ENCODE results near the gene TNFRSF13B. TPM values are rescaled to one million over a fixed set of nuclear protein-coding genes. Genes with fewer than 3 reads are reported as not detected.

Gene TNFRSF13B
- polyA plus RNA-seq (0.09 TPM in 1 of 3 replicates, not detected in the others), polyA minus RNA-seq (not detected in 3 replicates)
- not detected for polyA plus RNA-seq (2011; ENCODE audit: low read depth)
- polyA plus RNA-seq (2011; cell fraction: cytosol; rRNA removed), result not detected in 2 replicates
- not detected in 2 replicates for polyA plus RNA-seq (2011; cell fraction: nucleus; rRNA removed)
- polyA plus RNA-seq (2012; ENCODE audit: low replicate concordance), result not detected in 2 replicates
- polyA minus RNA-seq (2011; cell fraction: cytosol; rRNA and poly(A)+ RNA removed), result not detected
- polyA minus RNA-seq (2011; cell fraction: nucleus; rRNA and poly(A)+ RNA removed), result not detected in 2 replicates

DNA sequence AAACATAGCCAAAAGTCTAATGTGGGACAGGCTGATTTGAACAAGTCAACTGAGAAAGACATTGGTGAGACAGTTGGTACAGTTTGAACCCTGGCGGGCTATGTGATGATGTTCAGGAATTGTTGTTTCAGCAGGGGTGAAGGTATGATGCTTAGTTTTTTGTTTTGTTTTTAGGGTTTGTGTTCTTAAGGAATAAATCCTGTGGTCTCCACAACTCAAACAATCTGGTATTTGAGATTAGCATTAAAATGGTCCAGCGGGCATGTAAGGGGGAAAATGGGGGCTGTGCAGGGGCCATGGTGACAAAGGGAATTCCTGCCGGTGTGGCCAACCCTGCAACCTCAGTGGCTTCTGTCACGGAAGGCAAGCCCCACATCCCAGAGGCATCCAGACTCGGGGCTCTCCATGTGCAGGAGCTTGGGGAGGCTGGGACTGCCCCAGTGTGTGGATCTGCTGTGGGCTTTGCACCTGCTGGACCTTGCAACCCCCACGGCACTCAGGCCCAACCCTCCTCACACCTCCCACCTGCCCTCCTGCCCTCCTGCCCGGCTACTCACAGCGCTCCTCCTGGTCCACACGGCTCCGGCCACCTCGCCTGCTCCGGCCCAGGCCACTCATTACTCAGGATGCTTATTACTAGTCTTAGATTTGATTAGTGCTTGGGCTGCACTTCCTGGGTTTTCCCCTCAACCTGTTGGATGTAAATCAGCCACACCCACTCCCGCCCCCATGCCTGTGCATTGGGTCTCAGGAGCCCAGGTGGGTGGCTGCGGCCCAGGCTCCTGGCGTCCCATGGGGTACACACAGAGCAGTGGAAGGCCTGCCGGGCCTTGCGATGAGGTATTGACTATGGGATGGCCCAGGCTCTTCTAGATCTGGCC is at the start of gene TNFRSF13B:
Gene TNFRSF13B (minus strand): TSS at position 661 of the 881 bp plus-strand sequence. CDS start 43 bp downstream, at position 618.
- Histone ChIP-seq H3K9me1 (ENCODE audit: control insufficient read depth, extremely low read depth, insufficient read depth, low read length) (no peaks in the 10 kb centered on the region), H4K20me1 (ENCODE audit: control insufficient read depth, extremely low read depth, insufficient read depth, low read length) (no peaks in the 10 kb centered on the region), H3K79me2 (ENCODE audit: control insufficient read depth, insufficient read depth, low read length) (no peaks in the 10 kb centered on the region), H3K27ac (ENCODE audit: control insufficient read depth, insufficient read depth, low read length) (no peak within 1 kb of the TSS), H3K4me1 (ENCODE audit: control insufficient read depth, extremely low read depth, insufficient read depth, low read length) (no peaks in the 10 kb centered on the region), H2AFZ (ENCODE audit: control insufficient read depth, low read length) (no peak within 1 kb of the TSS), H3K9me3 (ENCODE audit: control insufficient read depth, low read depth, low read length) (no peaks in the 10 kb centered on the region), H3K36me3 (ENCODE audit: control insufficient read depth in 2 of 2, extremely low read depth in 1 of 2, insufficient read depth in 2 of 2, low read length in 2 of 2) (no peaks in the 10 kb centered on the region), H3K4me3 (ENCODE audit: control insufficient read depth in 2 of 3, extremely low read depth in 1 of 3, insufficient read depth in 2 of 3, low read depth in 1 of 3, low read length in 3 of 3) (no peak within 1 kb of the TSS), H3K4me2 (ENCODE audit: control insufficient read depth, extremely low read depth, insufficient read depth, low read depth, low read length) (no peak within 1 kb of the TSS), H3K27me3 (ENCODE audit: control insufficient read depth, extremely low read depth, insufficient read depth, low read length) (peaks cover 18% of the 10 kb centered on the region), H3K9ac (ENCODE audit: control insufficient read depth, extremely low read depth, insufficient read depth, low read length) (no peak within 1 kb of the TSS)
- TF ChIP-seq, protein P1, sequence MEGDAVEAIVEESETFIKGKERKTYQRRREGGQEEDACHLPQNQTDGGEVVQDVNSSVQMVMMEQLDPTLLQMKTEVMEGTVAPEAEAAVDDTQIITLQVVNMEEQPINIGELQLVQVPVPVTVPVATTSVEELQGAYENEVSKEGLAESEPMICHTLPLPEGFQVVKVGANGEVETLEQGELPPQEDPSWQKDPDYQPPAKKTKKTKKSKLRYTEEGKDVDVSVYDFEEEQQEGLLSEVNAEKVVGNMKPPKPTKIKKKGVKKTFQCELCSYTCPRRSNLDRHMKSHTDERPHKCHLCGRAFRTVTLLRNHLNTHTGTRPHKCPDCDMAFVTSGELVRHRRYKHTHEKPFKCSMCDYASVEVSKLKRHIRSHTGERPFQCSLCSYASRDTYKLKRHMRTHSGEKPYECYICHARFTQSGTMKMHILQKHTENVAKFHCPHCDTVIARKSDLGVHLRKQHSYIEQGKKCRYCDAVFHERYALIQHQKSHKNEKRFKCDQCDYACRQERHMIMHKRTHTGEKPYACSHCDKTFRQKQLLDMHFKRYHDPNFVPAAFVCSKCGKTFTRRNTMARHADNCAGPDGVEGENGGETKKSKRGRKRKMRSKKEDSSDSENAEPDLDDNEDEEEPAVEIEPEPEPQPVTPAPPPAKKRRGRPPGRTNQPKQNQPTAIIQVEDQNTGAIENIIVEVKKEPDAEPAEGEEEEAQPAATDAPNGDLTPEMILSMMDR (optimal IDR thresholded peaks at IDR 0.05 in 1 of 3, IDR thresholded peaks at IDR 0.05 in 1 of 3, conservative IDR thresholded peaks at IDR 0.05 in 1 of 3; ENCODE audit: extremely low read depth in 1 of 3, insufficient read depth in 2 of 3, low read length in 3 of 3), result no peak
- no peak for TF ChIP-seq EZH2 (IDR thresholded peaks at IDR 0.05; ENCODE audit: low read length)
- FAIRE-seq (no peak), DNase-seq (ENCODE audit: low read depth, low spot score) (no peak)
- dilution Hi-C loops (cut with MboI; ENCODE audit: extremely low pct_ligation_motif_present, low sequenced_read_pairs), result no loop called here

DNA sequence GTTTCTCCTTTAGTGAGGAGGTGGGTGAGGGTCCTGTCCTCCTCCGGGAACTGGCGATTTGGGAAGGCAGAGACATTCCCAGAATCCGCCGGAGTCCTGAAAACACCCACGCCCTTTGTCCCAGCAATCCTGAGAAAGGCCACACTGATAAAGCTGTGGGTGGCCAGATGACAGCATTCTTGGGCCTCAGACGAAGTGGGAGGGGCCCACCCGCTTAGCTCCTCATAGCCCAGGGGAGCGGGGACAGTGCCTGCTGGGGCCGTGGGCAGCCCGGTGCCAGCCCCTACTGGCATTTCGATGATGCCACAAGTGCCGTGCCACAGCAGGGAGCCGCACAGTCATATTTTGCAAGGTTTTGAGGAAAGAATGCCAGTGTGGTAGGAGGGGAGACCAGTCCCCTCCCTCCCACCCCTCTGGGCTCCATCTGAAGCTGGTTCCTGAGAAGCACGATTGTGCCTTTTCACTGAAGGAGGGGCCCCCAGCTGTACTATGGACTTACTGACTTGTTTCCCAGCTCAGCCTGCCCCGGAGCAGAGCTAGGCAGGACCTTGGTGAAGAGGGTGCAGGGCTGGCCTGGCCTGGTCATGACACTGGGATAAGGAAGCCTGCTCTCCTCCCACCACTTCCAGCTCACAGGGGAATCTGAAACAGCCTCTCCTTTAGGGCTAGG is 49.4 kb upstream of the TNFRSF13B start:
- FAIRE-seq, result no peak
- H2AFZ ChIP-seq (ENCODE audit: control insufficient read depth, low read length), result no peak overlapping the region
- no peaks in the 10 kb centered on the region for H3K27me3 ChIP-seq (ENCODE audit: control insufficient read depth, extremely low read depth, insufficient read depth, low read length)
- H3K9me1 ChIP-seq (ENCODE audit: control insufficient read depth, extremely low read depth, insufficient read depth, low read length), result no peaks in the 10 kb centered on the region
- no peak overlapping the region for H3K4me3 ChIP-seq (ENCODE audit: control insufficient read depth in 2 of 3, extremely low read depth in 1 of 3, insufficient read depth in 2 of 3, low read depth in 1 of 3, low read length in 3 of 3)
- H3K9me3 ChIP-seq (ENCODE audit: control insufficient read depth, low read depth, low read length), result no peaks in the 10 kb centered on the region
- H3K4me1 ChIP-seq (ENCODE audit: control insufficient read depth, extremely low read depth, insufficient read depth, low read length), result peaks cover 20% of the 10 kb centered on the region
- H3K4me2 ChIP-seq (ENCODE audit: control insufficient read depth, extremely low read depth, insufficient read depth, low read depth, low read length), result no peak overlapping the region
- no peaks in the 10 kb centered on the region for H3K36me3 ChIP-seq (ENCODE audit: control insufficient read depth in 2 of 2, extremely low read depth in 1 of 2, insufficient read depth in 2 of 2, low read length in 2 of 2)
- TF ChIP-seq, protein P1 (optimal IDR thresholded peaks at IDR 0.05 in 1 of 3, IDR thresholded peaks at IDR 0.05 in 1 of 3, conservative IDR thresholded peaks at IDR 0.05 in 1 of 3; ENCODE audit: extremely low read depth in 1 of 3, insufficient read depth in 2 of 3, low read length in 3 of 3), result no peak
- no peak for TF ChIP-seq EZH2 (IDR thresholded peaks at IDR 0.05; ENCODE audit: low read length)
- no peak overlapping the region for H3K27ac ChIP-seq (ENCODE audit: control insufficient read depth, insufficient read depth, low read length)
- no peak overlapping the region for H3K9ac ChIP-seq (ENCODE audit: control insufficient read depth, extremely low read depth, insufficient read depth, low read length)
- no peaks in the 10 kb centered on the region for H3K79me2 ChIP-seq (ENCODE audit: control insufficient read depth, insufficient read depth, low read length)
- no peak for DNase-seq (ENCODE audit: low read depth, low spot score)
- H4K20me1 ChIP-seq (ENCODE audit: control insufficient read depth, extremely low read depth, insufficient read depth, low read length), result no peaks in the 10 kb centered on the region
- dilution Hi-C loops (cut with MboI; ENCODE audit: extremely low pct_ligation_motif_present, low sequenced_read_pairs), result no loop called here
